HL-60 (cell line): ENCODE results near the gene RNF180.
"Not testable (repeated sequence)": the region's sequence is repeated elsewhere in the genome, so short reads cannot be mapped to it uniquely, and the experiment has no call there.

Experiments used
- DNase-seq, 2 experiments: peaks; one replicate each; pipeline ENCODE4 v3.0.0-alpha.2; 2010 to 2020; ENCODE audit warnings: low read depth in 1 of 2, low spot score in 1 of 2
- H3K27ac ChIP-seq: fragments of 250-450 bp; sonication (Bioruptor Pico); replicated peaks from 2 replicates; pipeline ENCODE4 v1.5.1; 2020; ENCODE audit warnings: mild to moderate bottlenecking, moderate library complexity
- H3K27me3 ChIP-seq: fragments of 250-450 bp; sonication (Bioruptor Pico); 2 replicates; pipeline ENCODE4 v1.5.1; 2021; ENCODE audit warnings: mild to moderate bottlenecking, moderate library complexity; ENCODE audit not compliant: insufficient read depth, poor library complexity, severe bottlenecking
- H3K4me3 ChIP-seq: replicated peaks from 2 replicates; pipeline ENCODE4 v1.5.1; 2011; ENCODE audit warnings: mild to moderate bottlenecking, control low read depth, low read length; ENCODE audit not compliant: insufficient read depth
- GABPA ChIP-seq: IDR thresholded peaks from 2 replicates; pipeline ENCODE4 v1.6.1; 2012; ENCODE audit warnings: low read depth
- POLR2AphosphoS5 ChIP-seq: IDR thresholded peaks from 2 replicates; pipeline ENCODE4 v1.6.1; 2012; ENCODE audit warnings: low read depth
- SPI1 ChIP-seq: IDR thresholded peaks from 2 replicates; pipeline ENCODE4 v1.6.1; 2012; ENCODE audit warnings: low read depth, mild to moderate bottlenecking, borderline replicate concordance
- TF ChIP-seq, protein P1 (sequence below): IDR thresholded peaks from 2 replicates; pipeline ENCODE4 v1.6.1; 2012; ENCODE audit warnings: low read depth; ENCODE audit not compliant: insufficient replicate concordance
- TF ChIP-seq, protein P2 (sequence below): IDR thresholded peaks from one replicate; pipeline ENCODE4 v1.5.1; 2011; ENCODE audit warnings: low read length, control low read depth, inconsistent platforms; ENCODE audit not compliant: insufficient read depth

RNF180 gene

DNA sequence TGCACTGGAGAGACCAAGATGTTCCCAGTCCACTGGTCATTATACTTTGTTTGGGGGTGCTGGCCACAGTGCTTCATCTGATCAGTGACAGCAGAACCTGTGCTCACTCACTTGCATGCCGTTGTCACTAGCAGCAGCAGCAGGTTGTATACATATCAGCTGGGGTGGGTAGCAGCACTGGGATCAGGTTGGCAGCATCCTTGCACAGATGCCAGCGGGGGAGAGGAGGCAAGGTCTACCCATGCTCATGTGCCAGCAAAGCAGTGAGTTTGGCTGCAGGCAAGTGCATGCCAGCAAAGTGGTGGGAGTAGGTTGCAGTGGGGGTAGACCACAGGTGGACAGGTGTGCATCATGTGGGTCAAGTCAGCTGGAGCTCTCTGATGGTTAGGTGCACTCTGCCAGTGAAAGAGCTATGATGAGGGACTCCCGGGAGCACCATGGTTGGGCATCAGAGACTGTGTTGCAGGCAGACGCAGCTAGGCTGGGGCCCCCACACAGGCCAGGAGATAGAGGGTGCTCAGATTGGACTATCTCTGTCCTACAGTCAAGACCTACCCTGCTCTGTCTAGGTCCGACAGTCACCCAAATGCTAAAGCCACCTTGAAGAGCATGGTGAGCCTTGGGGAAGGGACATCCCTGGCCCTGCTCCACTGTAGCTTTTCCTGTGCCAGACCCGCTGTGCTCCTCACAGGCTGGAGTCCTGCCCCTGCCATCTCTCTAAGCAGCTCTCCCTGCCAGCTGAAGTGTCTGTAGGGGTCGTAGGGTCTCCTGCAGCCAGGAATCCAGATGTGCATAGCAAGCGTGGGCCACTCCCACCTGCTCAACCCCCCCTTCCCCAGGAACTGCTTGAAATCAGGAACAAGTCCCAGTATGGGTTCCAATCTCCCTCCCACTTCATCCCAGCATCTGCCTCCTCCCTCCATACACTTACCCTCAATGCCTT, 119.8 kb downstream of the RNF180 start:
- Histone ChIP-seq H3K4me3 (no peak overlapping the region), H3K27ac (no peak overlapping the region), H3K27me3 (no peaks in the 10 kb centered on the region)
- no peak for DNase-seq
- no peak for TF ChIP-seq GABPA
- TF ChIP-seq, protein P1, sequence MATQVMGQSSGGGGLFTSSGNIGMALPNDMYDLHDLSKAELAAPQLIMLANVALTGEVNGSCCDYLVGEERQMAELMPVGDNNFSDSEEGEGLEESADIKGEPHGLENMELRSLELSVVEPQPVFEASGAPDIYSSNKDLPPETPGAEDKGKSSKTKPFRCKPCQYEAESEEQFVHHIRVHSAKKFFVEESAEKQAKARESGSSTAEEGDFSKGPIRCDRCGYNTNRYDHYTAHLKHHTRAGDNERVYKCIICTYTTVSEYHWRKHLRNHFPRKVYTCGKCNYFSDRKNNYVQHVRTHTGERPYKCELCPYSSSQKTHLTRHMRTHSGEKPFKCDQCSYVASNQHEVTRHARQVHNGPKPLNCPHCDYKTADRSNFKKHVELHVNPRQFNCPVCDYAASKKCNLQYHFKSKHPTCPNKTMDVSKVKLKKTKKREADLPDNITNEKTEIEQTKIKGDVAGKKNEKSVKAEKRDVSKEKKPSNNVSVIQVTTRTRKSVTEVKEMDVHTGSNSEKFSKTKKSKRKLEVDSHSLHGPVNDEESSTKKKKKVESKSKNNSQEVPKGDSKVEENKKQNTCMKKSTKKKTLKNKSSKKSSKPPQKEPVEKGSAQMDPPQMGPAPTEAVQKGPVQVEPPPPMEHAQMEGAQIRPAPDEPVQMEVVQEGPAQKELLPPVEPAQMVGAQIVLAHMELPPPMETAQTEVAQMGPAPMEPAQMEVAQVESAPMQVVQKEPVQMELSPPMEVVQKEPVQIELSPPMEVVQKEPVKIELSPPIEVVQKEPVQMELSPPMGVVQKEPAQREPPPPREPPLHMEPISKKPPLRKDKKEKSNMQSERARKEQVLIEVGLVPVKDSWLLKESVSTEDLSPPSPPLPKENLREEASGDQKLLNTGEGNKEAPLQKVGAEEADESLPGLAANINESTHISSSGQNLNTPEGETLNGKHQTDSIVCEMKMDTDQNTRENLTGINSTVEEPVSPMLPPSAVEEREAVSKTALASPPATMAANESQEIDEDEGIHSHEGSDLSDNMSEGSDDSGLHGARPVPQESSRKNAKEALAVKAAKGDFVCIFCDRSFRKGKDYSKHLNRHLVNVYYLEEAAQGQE, result no peak
- TF ChIP-seq, protein P2, sequence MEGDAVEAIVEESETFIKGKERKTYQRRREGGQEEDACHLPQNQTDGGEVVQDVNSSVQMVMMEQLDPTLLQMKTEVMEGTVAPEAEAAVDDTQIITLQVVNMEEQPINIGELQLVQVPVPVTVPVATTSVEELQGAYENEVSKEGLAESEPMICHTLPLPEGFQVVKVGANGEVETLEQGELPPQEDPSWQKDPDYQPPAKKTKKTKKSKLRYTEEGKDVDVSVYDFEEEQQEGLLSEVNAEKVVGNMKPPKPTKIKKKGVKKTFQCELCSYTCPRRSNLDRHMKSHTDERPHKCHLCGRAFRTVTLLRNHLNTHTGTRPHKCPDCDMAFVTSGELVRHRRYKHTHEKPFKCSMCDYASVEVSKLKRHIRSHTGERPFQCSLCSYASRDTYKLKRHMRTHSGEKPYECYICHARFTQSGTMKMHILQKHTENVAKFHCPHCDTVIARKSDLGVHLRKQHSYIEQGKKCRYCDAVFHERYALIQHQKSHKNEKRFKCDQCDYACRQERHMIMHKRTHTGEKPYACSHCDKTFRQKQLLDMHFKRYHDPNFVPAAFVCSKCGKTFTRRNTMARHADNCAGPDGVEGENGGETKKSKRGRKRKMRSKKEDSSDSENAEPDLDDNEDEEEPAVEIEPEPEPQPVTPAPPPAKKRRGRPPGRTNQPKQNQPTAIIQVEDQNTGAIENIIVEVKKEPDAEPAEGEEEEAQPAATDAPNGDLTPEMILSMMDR, result no peak
- TF ChIP-seq POLR2AphosphoS5, result no peak
- no peak for TF ChIP-seq SPI1

DNA sequence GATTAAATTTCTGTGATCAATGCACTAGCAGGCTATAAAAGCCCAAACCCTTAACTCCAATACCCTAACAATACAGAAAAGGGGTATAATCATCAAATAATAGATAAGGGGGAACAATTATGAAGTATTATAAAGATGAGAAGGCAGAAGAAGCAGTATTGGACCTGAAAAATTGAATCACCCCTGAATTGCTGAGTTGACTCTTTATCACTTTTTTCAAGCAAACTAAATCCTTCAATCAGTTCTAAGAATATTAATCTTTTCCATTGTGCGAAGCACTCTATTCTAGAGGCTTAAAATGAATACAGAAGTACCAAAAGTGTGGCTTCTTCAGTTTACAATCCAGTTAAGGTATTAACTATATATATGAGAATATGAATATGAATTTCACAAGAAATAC, 120.7 kb downstream of the RNF180 start:
- H3K27ac ChIP-seq, result no peak overlapping the region
- H3K27me3 ChIP-seq, result no peaks in the 10 kb centered on the region
- DNase-seq, result no peak
- H3K4me3 ChIP-seq, result no peak overlapping the region
- TF ChIP-seq POLR2AphosphoS5, result no peak
- TF ChIP-seq, protein P2, result no peak
- TF ChIP-seq GABPA, result no peak
- no peak for TF ChIP-seq SPI1
- TF ChIP-seq, protein P1, result no peak

DNA sequence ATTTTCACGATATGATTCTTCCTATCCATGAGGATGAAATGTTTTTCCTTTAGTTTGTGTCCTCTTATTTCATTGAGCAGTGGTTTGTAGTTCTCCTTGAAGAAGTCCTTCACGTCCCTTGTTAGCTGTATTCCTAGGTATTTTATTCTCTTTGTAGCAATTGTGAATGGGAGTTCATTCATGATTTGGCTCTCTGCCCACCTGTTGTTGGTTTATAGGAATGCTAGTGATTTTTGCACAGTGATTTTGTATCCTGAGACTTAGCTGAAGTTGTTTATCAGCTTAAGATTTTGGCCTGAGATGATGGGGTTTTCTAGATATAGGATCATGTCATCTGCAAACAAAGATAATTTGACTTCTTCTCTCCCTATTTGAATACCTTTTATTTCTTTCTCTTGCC, 122.9 kb downstream of the RNF180 start:
- DNase-seq, H3K4me3 ChIP-seq, H3K27me3 ChIP-seq, H3K27ac ChIP-seq: not testable (repeated sequence)

DNA sequence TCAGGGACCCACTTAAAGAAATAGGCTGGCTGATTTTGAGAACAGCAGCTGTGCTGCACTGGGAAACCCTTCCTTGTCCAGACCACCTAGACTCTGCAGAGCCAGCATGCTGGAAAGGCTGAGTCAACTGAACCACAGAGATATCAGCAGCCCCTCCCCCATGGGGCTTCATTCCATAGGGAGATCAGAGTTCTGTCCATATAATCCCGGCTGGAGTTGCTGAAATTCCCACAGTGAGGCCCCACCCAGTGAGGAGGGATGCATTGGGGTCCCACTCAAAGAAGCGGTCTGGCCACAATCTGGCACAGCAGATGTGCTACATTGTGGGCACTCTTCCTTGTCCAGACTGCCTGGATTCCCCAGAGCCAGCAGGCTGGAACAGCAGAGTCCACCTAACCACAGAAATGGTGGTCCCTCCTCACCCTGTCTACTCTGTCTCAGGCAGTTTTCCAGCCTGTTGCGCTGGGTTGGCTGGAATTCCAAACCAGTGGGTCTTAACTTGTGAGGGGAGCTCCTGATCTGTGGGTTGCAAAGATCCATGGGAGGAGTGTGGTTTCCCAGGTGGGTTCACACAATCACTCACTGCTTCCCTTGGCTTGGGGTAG, 127.1 kb downstream of the RNF180 start:
- TF ChIP-seq SPI1 (no peak), POLR2AphosphoS5 (no peak), GABPA (no peak)
- TF ChIP-seq, protein P2, result no peak
- TF ChIP-seq, protein P1, result no peak
- H3K4me3 ChIP-seq, result no peak overlapping the region
- no peak for DNase-seq
- H3K27me3 ChIP-seq, result no peaks in the 10 kb centered on the region
- no peak overlapping the region for H3K27ac ChIP-seq
